GM23338 (cell line): ENCODE results near the gene CFHR2. TPM values are rescaled to one million over a fixed set of nuclear protein-coding genes. Genes with fewer than 3 reads are reported as not detected.

Experiments
- ATAC-seq: fragments of 200-7000 bp; cut with Tn5 transposase; 3 replicates; pipeline ENCODE4 v1.9.1; 2020
- DNase-seq: peaks from one replicate; pipeline ENCODE4 v3.0.0-alpha.2; 2015; ENCODE audit warnings: low spot score
- H2AFZ ChIP-seq: fragments of 200-600 bp; sonication (generic); 2 replicates; pipeline ENCODE4 v1.8.0; 2016; ENCODE audit warnings: antibody characterized with exemption, mild to moderate bottlenecking, moderate library complexity
- H3F3A ChIP-seq: fragments of 200-600 bp; sonication (generic); replicated peaks from 2 replicates; pipeline ENCODE4 v1.8.0; 2017; ENCODE audit warnings: antibody characterized with exemption, mixed run types, low read depth
- H3K27ac ChIP-seq: fragments of 200-600 bp; sonication (generic); 2 replicates; pipeline ENCODE4 v1.6.1; 2016; ENCODE audit warnings: low read depth
- H3K27me3 ChIP-seq: fragments of 200-600 bp; sonication (generic); 2 replicates; pipeline ENCODE4 v1.8.0; 2016; ENCODE audit warnings: mild to moderate bottlenecking, mixed run types, moderate library complexity; ENCODE audit not compliant: insufficient read depth
- H3K36me3 ChIP-seq: fragments of 200-600 bp; sonication (generic); 2 replicates; pipeline ENCODE4 v1.8.0; 2016; ENCODE audit warnings: mild to moderate bottlenecking; ENCODE audit not compliant: insufficient read depth
- H3K4me1 ChIP-seq: fragments of 200-600 bp; sonication (generic); 2 replicates; pipeline ENCODE4 v1.8.0; 2016; ENCODE audit warnings: mild to moderate bottlenecking, moderate library complexity; ENCODE audit not compliant: insufficient read depth
- H3K4me2 ChIP-seq: fragments of 200-600 bp; sonication (generic); 2 replicates; pipeline ENCODE4 v1.7.1; 2017; ENCODE audit warnings: mixed run types
- H3K4me3 ChIP-seq: fragments of 200-600 bp; sonication (generic); 2 replicates; pipeline ENCODE4 v1.6.1; 2016; ENCODE audit warnings: mixed run types
- H3K79me2 ChIP-seq: fragments of 200-600 bp; sonication (generic); replicated peaks from 2 replicates; pipeline ENCODE4 v1.8.0; 2017; ENCODE audit warnings: mild to moderate bottlenecking; ENCODE audit not compliant: insufficient read depth
- H3K9me2 ChIP-seq: fragments of 200-600 bp; sonication (generic); 2 replicates; pipeline ENCODE4 v1.8.0; 2017; ENCODE audit not compliant: insufficient read depth
- H4K20me1 ChIP-seq: fragments of 200-600 bp; sonication (generic); replicated peaks from 2 replicates; pipeline ENCODE4 v1.8.0; 2017; ENCODE audit warnings: mild to moderate bottlenecking; ENCODE audit not compliant: insufficient read depth
- H3K27ac Mint-ChIP-seq: 2 replicates; pipeline ENCODE4 v1.8.0; 2020; ENCODE audit warnings: inconsistent platforms, mild to moderate bottlenecking, moderate library complexity, mixed read lengths
- H3K27me3 Mint-ChIP-seq: 3 replicates; pipeline ENCODE4 v1.8.0; 2022; ENCODE audit warnings: low read depth, mild to moderate bottlenecking, moderate library complexity, mixed read lengths, inconsistent platforms; ENCODE audit not compliant: insufficient read depth, poor library complexity
- H3K36me3 Mint-ChIP-seq: 3 replicates; pipeline ENCODE4 v1.8.0; 2021; ENCODE audit warnings: low read depth, mild to moderate bottlenecking, inconsistent platforms, moderate library complexity, mixed read lengths
- H3K4me1 Mint-ChIP-seq: 3 replicates; pipeline ENCODE4 v1.8.0; 2020; ENCODE audit warnings: mild to moderate bottlenecking, inconsistent platforms, mixed read lengths
- H3K4me3 Mint-ChIP-seq: 3 replicates; pipeline ENCODE4 v1.8.0; 2021; ENCODE audit warnings: moderate library complexity, mild to moderate bottlenecking, inconsistent platforms, mixed read lengths
- H3K9me3 Mint-ChIP-seq: 3 replicates; pipeline ENCODE4 v1.8.0; 2020; ENCODE audit warnings: moderate library complexity, mild to moderate bottlenecking, inconsistent platforms, mixed read lengths
- CREB1 ChIP-seq: fragments of 250-450 bp; sonication (Bioruptor Pico); IDR thresholded peaks from 2 replicates; pipeline ENCODE4 v1.5.0; 2020; ENCODE audit warnings: low read depth, mild to moderate bottlenecking, moderate library complexity
- EZH2 ChIP-seq: fragments of 200-600 bp; sonication (generic); IDR thresholded peaks from one replicate; pipeline ENCODE4 v1.8.0; 2017; ENCODE audit warnings: antibody characterized with exemption, mild to moderate bottlenecking, low read depth; ENCODE audit not compliant: unreplicated experiment
- EZH2phosphoT487 ChIP-seq: fragments of 200-600 bp; sonication (generic); IDR thresholded peaks from one replicate; pipeline ENCODE4 v1.8.1; 2018; ENCODE audit warnings: antibody characterized with exemption; ENCODE audit not compliant: unreplicated experiment
- JUNB ChIP-seq: IDR thresholded peaks from one replicate; pipeline ENCODE4 v1.6.1; 2016; ENCODE audit warnings: antibody characterized with exemption; ENCODE audit not compliant: unreplicated experiment
- NANOG ChIP-seq: IDR thresholded peaks from 2 replicates; pipeline ENCODE4 v1.6.1; 2016; ENCODE audit warnings: antibody characterized with exemption, borderline replicate concordance
- POLR2AphosphoS5 ChIP-seq: IDR thresholded peaks from 2 replicates; pipeline ENCODE4 v1.6.1; 2016; ENCODE audit warnings: antibody characterized with exemption, low read depth
- STAT1 ChIP-seq: IDR thresholded peaks from one replicate; pipeline ENCODE4 v1.6.1; 2016; ENCODE audit warnings: antibody characterized with exemption; ENCODE audit not compliant: unreplicated experiment
- ZNF114 ChIP-seq: fragments of 250-450 bp; sonication (Bioruptor Pico); IDR thresholded peaks from 2 replicates; pipeline ENCODE4 v1.5.0; 2020; ENCODE audit warnings: mild to moderate bottlenecking, moderate library complexity
- ZNF331 ChIP-seq: fragments of 250-450 bp; sonication (Bioruptor Pico); IDR thresholded peaks from 2 replicates; pipeline ENCODE4 v1.5.0; 2020; ENCODE audit warnings: low read depth, mild to moderate bottlenecking, moderate library complexity
- polyA plus RNA-seq: library from polyadenylated mRNA; unstranded; fragments of >200 nt; fragmentation: Nextera tagmentation; extraction: Ambion mirVana; gene quantifications from 2 replicates; pipeline ENCODE4 v1.2.1, GENCODE V29; 2016
- total RNA-seq: library from RNA; depleted of rRNA; stranded (reverse); fragments of >200 nt; shearing (Covaris generic); gene quantifications from 2 replicates; pipeline ENCODE4 v1.2.3, GENCODE V29; 2014
- TF ChIP-seq, protein P1 (sequence below): IDR thresholded peaks from one replicate; pipeline ENCODE4 v1.6.1; 2018; ENCODE audit warnings: antibody characterized with exemption; ENCODE audit not compliant: unreplicated experiment
- TF ChIP-seq, protein P2 (sequence below), 2 experiments: fragments of 200-600 bp in 1 of 2; sonication (generic) in 1 of 2; conservative IDR thresholded peaks; 2 replicates each; pipeline versions ENCODE4 v1.5.1 to v1.6.1; 2016 to 2017; ENCODE audit warnings: antibody characterized with exemption in 2 of 2, low read depth in 2 of 2, mild to moderate bottlenecking in 2 of 2, moderate library complexity in 1 of 2
- TF ChIP-seq, protein P3 (sequence below): fragments of 250-450 bp; sonication (Bioruptor Pico); IDR thresholded peaks from 2 replicates; pipeline ENCODE4 v1.5.0; 2020; ENCODE audit warnings: mild to moderate bottlenecking, moderate library complexity
- TF ChIP-seq, protein P4 (sequence below): IDR thresholded peaks from 2 replicates; pipeline ENCODE4 v1.6.1; 2016; ENCODE audit warnings: antibody characterized with exemption

The CFHR2 gene
- total and polyA plus RNA-seq, 2 experiments from 2014 or later = not detected

DNA sequence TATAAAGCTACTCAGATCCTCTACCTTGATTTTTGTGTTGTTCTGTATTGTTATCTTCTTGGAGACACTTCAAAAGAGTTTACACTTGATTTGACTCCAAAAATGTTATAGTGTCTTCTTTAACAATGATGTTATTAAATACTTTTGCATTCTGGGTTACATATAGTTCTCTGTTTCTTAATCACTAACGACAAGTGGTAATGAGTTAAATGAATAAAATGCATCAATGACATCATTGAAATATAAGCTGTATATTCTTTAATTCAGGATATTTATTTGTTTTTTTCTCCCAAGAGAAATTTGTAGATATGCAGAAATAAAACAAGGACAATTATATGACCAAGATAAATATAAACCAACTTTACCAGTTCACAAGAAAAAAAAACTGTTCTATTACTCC lies 26.6 kb downstream of the CFHR2 start:
- no peaks in the 10 kb centered on the region for H3K36me3 Mint-ChIP-seq
- no peaks in the 10 kb centered on the region for H3K9me3 Mint-ChIP-seq
- Histone ChIP-seq H3K4me1 (no peaks in the 10 kb centered on the region), H3F3A (no peaks in the 10 kb centered on the region), H3K27me3 (no peaks in the 10 kb centered on the region), H3K36me3 (no peaks in the 10 kb centered on the region), H4K20me1 (no peaks in the 10 kb centered on the region), H3K4me2 (no peak overlapping the region), H3K4me3 (no peak overlapping the region), H3K79me2 (no peaks in the 10 kb centered on the region), H2AFZ (no peak overlapping the region), H3K9me2 (no peaks in the 10 kb centered on the region), H3K27ac (no peak overlapping the region)
- H3K4me3 Mint-ChIP-seq = no peak overlapping the region
- ATAC-seq = no peak
- H3K27me3 Mint-ChIP-seq = peaks cover 2% of the 10 kb centered on the region
- no peak for DNase-seq
- no peak overlapping the region for H3K27ac Mint-ChIP-seq
- H3K4me1 Mint-ChIP-seq = no peaks in the 10 kb centered on the region
- no peak for TF ChIP-seq NANOG
- no peak for TF ChIP-seq POLR2AphosphoS5
- no peak for TF ChIP-seq ZNF331 (CRISPR knock-in tag)
- TF ChIP-seq EZH2phosphoT487 = no peak
- no peak for TF ChIP-seq EZH2
- TF ChIP-seq, protein P1, sequence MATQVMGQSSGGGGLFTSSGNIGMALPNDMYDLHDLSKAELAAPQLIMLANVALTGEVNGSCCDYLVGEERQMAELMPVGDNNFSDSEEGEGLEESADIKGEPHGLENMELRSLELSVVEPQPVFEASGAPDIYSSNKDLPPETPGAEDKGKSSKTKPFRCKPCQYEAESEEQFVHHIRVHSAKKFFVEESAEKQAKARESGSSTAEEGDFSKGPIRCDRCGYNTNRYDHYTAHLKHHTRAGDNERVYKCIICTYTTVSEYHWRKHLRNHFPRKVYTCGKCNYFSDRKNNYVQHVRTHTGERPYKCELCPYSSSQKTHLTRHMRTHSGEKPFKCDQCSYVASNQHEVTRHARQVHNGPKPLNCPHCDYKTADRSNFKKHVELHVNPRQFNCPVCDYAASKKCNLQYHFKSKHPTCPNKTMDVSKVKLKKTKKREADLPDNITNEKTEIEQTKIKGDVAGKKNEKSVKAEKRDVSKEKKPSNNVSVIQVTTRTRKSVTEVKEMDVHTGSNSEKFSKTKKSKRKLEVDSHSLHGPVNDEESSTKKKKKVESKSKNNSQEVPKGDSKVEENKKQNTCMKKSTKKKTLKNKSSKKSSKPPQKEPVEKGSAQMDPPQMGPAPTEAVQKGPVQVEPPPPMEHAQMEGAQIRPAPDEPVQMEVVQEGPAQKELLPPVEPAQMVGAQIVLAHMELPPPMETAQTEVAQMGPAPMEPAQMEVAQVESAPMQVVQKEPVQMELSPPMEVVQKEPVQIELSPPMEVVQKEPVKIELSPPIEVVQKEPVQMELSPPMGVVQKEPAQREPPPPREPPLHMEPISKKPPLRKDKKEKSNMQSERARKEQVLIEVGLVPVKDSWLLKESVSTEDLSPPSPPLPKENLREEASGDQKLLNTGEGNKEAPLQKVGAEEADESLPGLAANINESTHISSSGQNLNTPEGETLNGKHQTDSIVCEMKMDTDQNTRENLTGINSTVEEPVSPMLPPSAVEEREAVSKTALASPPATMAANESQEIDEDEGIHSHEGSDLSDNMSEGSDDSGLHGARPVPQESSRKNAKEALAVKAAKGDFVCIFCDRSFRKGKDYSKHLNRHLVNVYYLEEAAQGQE = no peak
- TF ChIP-seq, protein P2, sequence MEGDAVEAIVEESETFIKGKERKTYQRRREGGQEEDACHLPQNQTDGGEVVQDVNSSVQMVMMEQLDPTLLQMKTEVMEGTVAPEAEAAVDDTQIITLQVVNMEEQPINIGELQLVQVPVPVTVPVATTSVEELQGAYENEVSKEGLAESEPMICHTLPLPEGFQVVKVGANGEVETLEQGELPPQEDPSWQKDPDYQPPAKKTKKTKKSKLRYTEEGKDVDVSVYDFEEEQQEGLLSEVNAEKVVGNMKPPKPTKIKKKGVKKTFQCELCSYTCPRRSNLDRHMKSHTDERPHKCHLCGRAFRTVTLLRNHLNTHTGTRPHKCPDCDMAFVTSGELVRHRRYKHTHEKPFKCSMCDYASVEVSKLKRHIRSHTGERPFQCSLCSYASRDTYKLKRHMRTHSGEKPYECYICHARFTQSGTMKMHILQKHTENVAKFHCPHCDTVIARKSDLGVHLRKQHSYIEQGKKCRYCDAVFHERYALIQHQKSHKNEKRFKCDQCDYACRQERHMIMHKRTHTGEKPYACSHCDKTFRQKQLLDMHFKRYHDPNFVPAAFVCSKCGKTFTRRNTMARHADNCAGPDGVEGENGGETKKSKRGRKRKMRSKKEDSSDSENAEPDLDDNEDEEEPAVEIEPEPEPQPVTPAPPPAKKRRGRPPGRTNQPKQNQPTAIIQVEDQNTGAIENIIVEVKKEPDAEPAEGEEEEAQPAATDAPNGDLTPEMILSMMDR (conservative IDR thresholded peaks at IDR 0.05; ENCODE audit: low read depth in 2 of 2) = no peak
- no peak for TF ChIP-seq ZNF114 (CRISPR knock-in tag)
- TF ChIP-seq, protein P3, sequence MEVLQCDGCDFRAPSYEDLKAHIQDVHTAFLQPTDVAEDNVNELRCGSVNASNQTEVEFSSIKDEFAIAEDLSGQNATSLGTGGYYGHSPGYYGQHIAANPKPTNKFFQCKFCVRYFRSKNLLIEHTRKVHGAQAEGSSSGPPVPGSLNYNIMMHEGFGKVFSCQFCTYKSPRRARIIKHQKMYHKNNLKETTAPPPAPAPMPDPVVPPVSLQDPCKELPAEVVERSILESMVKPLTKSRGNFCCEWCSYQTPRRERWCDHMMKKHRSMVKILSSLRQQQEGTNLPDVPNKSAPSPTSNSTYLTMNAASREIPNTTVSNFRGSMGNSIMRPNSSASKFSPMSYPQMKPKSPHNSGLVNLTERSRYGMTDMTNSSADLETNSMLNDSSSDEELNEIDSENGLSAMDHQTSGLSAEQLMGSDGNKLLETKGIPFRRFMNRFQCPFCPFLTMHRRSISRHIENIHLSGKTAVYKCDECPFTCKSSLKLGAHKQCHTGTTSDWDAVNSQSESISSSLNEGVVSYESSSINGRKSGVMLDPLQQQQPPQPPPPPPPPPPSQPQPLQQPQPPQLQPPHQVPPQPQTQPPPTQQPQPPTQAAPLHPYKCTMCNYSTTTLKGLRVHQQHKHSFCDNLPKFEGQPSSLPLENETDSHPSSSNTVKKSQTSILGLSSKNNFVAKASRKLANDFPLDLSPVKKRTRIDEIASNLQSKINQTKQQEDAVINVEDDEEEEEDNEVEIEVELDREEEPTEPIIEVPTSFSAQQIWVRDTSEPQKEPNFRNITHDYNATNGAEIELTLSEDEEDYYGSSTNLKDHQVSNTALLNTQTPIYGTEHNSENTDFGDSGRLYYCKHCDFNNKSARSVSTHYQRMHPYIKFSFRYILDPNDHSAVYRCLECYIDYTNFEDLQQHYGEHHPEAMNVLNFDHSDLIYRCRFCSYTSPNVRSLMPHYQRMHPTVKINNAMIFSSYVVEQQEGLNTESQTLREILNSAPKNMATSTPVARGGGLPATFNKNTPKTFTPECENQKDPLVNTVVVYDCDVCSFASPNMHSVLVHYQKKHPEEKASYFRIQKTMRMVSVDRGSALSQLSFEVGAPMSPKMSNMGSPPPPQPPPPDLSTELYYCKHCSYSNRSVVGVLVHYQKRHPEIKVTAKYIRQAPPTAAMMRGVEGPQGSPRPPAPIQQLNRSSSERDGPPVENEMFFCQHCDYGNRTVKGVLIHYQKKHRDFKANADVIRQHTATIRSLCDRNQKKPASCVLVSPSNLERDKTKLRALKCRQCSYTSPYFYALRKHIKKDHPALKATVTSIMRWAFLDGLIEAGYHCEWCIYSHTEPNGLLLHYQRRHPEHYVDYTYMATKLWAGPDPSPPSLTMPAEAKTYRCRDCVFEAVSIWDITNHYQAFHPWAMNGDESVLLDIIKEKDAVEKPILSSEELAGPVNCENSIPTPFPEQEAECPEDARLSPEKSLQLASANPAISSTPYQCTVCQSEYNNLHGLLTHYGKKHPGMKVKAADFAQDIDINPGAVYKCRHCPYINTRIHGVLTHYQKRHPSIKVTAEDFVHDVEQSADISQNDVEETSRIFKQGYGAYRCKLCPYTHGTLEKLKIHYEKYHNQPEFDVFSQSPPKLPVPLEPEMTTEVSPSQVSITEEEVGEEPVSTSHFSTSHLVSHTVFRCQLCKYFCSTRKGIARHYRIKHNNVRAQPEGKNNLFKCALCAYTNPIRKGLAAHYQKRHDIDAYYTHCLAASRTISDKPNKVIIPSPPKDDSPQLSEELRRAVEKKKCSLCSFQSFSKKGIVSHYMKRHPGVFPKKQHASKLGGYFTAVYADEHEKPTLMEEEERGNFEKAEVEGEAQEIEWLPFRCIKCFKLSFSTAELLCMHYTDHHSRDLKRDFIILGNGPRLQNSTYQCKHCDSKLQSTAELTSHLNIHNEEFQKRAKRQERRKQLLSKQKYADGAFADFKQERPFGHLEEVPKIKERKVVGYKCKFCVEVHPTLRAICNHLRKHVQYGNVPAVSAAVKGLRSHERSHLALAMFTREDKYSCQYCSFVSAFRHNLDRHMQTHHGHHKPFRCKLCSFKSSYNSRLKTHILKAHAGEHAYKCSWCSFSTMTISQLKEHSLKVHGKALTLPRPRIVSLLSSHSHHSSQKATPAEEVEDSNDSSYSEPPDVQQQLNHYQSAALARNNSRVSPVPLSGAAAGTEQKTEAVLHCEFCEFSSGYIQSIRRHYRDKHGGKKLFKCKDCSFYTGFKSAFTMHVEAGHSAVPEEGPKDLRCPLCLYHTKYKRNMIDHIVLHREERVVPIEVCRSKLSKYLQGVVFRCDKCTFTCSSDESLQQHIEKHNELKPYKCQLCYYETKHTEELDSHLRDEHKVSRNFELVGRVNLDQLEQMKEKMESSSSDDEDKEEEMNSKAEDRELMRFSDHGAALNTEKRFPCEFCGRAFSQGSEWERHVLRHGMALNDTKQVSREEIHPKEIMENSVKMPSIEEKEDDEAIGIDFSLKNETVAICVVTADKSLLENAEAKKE (CRISPR knock-in tag) = no peak
- TF ChIP-seq CREB1 (CRISPR knock-in tag) = no peak
- no peak for TF ChIP-seq JUNB
- TF ChIP-seq STAT1 = no peak
- TF ChIP-seq, protein P4, sequence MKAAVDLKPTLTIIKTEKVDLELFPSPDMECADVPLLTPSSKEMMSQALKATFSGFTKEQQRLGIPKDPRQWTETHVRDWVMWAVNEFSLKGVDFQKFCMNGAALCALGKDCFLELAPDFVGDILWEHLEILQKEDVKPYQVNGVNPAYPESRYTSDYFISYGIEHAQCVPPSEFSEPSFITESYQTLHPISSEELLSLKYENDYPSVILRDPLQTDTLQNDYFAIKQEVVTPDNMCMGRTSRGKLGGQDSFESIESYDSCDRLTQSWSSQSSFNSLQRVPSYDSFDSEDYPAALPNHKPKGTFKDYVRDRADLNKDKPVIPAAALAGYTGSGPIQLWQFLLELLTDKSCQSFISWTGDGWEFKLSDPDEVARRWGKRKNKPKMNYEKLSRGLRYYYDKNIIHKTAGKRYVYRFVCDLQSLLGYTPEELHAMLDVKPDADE = no peak
